ENCODE measurements around the gene MRPL14. TPM values are rescaled to one million over a fixed set of nuclear protein-coding genes. Genes with fewer than 3 reads are reported as not detected.

Gene MRPL14
- total and polyA plus RNA-seq, 2 of the 8 experiments (the other 6 are each of a cell fraction or from before 2014, with no cell fraction given): 82.0 to 97.1 TPM

- CTCF ChIA-PET (ENCODE audit: partially characterized antibody): interaction anchor here (1.0 to 11.1 kb wide), 4 partner anchors 10 to 45 kb away, joined by 3 to 128 read pairs (median 4); no protein-coding TSS in a partner anchor
- no peak overlapping the region for H3K14ac ChIP-seq (ENCODE audit: insufficient read length)
- peaks cover 4 to 21% (median 14%) of the 10 kb centered on the region in 4 experiments for H3K4me1 ChIP-seq (replicated peaks in 1 of 4; ENCODE audit: control insufficient read depth in 3 of 4, insufficient read depth in 4 of 4, low read length in 3 of 4)
- POLR2A ChIA-PET (ENCODE audit: partially characterized antibody): interaction anchor here (0.7 to 1.5 kb wide), 6 partner anchors 17 to 259 kb away, joined by 3 to 4 read pairs (median 4); partner anchors contain the start of genes CDC5L and HSP90AB1
- DNase-seq (ENCODE audit: low read depth in 1 of 2, low spot score in 2 of 2) (peak in 1 of 2 experiments; percentile 70), FAIRE-seq (no peak)
- H3K79me1 ChIP-seq (ENCODE audit: low read depth, low read length): peaks cover 17% of the 10 kb centered on the region
- no peak overlapping the region for H2BK5ac ChIP-seq (ENCODE audit: low read depth, low read length)
- H2AK5ac ChIP-seq (ENCODE audit: low read depth, low read length): no peak overlapping the region; the same call in 1 of the 2 replicates
- H3K9me3 ChIP-seq (ENCODE audit: insufficient read depth in 2 of 2, low read depth in 1 of 2, low read length in 1 of 2): no peaks in the 10 kb centered on the region
- no peak overlapping the region for H4K5ac ChIP-seq (ENCODE audit: insufficient read length, low read depth, low read length)
- H2BK15ac ChIP-seq (ENCODE audit: low read length): no peak overlapping the region; the same call in 1 of the 2 replicates
- H3K79me2 ChIP-seq (ENCODE audit: control insufficient read depth in 1 of 2, insufficient read depth in 2 of 2, low read length in 2 of 2): peaks cover 36 to 53% of the 10 kb centered on the region in 2 experiments
- no peak overlapping the region for H3K4ac ChIP-seq (replicated peaks; ENCODE audit: insufficient read length, low read depth, low read length)
- H3K56ac ChIP-seq (replicated peaks; ENCODE audit: insufficient read length, low read depth, low read length): no peak overlapping the region
- H4K91ac ChIP-seq (replicated peaks; ENCODE audit: insufficient read length, low read length): peak overlapping the region; percentile 45
- H3K18ac ChIP-seq (ENCODE audit: extremely low read depth, low read length): no peak overlapping the region
- peaks cover 12% of the 10 kb centered on the region for H3K23me2 ChIP-seq (ENCODE audit: low read depth, low read length)
- 0 out of 2 replicates have a peak overlapping the region, but pooled peaks have one; percentile 27 for H2BK20ac ChIP-seq (ENCODE audit: low read length)
- peak overlapping the region; percentile 69 to 98 (median 74) for H3K4me3 ChIP-seq (ENCODE audit: extremely low read depth in 1 of 4, insufficient read depth in 2 of 4, low read depth in 3 of 4, low read length in 4 of 4)
- no peak overlapping the region for H2AFZ ChIP-seq (ENCODE audit: low read length)
- no peaks in the 10 kb centered on the region for H3K36me3 ChIP-seq (ENCODE audit: control insufficient read depth in 2 of 4, insufficient read depth in 4 of 4, low read length in 3 of 4)
- no peaks in the 10 kb centered on the region for H3K27me3 ChIP-seq (replicated peaks in 1 of 4; ENCODE audit: control insufficient read depth in 3 of 4, extremely low read depth in 1 of 4, insufficient read depth in 3 of 4, low read length in 3 of 4)
- peak overlapping the region; percentile 88; the same call in 1 of the 2 replicates for H4K8ac ChIP-seq (ENCODE audit: extremely low read depth, insufficient read depth, low read length)
- TF ChIP-seq KDM4A (IDR thresholded peaks at IDR 0.05; ENCODE audit: low read depth, low read length, severe bottlenecking) (peak; percentile 36), TCF12 (IDR thresholded peaks at IDR 0.05; ENCODE audit: low read depth, low read length) (no peak), MAX (IDR thresholded peaks at IDR 0.05) (peak; percentile 71), CBX5 (IDR thresholded peaks at IDR 0.05; ENCODE audit: low read depth, low read length) (no peak), ATF2 (IDR thresholded peaks at IDR 0.05; ENCODE audit: low read length) (no peak), HDAC2 (IDR thresholded peaks at IDR 0.05; ENCODE audit: borderline replicate concordance in 1 of 2, low read depth in 2 of 2, low read length in 2 of 2) (peak in 1 of 2 experiments; percentile 41; a peak in 1 of 4 replicates), TAF1 (IDR thresholded peaks at IDR 0.05; ENCODE audit: low read depth, low read length) (no peak), KDM1A (IDR thresholded peaks at IDR 0.05; ENCODE audit: borderline replicate concordance, low read length) (0 out of 2 replicates have a peak, but pooled peaks have one; percentile 6)
- H3K4me2 ChIP-seq (ENCODE audit: insufficient read depth in 1 of 2, low read depth in 2 of 2, low read length in 2 of 2): peak overlapping the region; percentile 77 to 78
- peak overlapping the region in 3 of 4 experiments; percentile 41 to 65 (median 42); a peak in 4 of 7 replicates for H3K9ac ChIP-seq (replicated peaks in 1 of 4; ENCODE audit: extremely low read depth in 1 of 4, low read depth in 3 of 4, low read length in 3 of 4)
- H3K23ac ChIP-seq (ENCODE audit: insufficient read length): no peak overlapping the region
- H4K20me1 ChIP-seq (replicated peaks in 1 of 2; ENCODE audit: control insufficient read depth in 1 of 2, insufficient read depth in 2 of 2, low read length in 2 of 2): peaks cover 9 to 29% of the 10 kb centered on the region in 2 experiments
- 6% methylated on average over 45 of the region's 49 CpGs; no CpG with 5 or more reads in 1 of the 2 experiments for WGBS, 2 experiments (ENCODE audit: extremely low coverage in 1 of 2, insufficient coverage in 1 of 2, insufficient read length in 1 of 2, insufficient replicate concordance in 2 of 2, low coverage in 1 of 2, low lambda C conversion rate in 2 of 2, missing lambda C conversion rate in 1 of 2)
- no peak overlapping the region for H2BK120ac ChIP-seq (replicated peaks; ENCODE audit: low read depth, low read length)
- no peak overlapping the region for H3K27ac ChIP-seq (ENCODE audit: low read depth, low read length)
- H2BK12ac ChIP-seq (ENCODE audit: low read depth, low read length): peak overlapping the region; percentile 30; the same call in 1 of the 2 replicates
Observed at GRCh38 chr6:44128020-44128917, 1.0 kb upstream of the MRPL14 start.
